ENCODE measurements around the gene ATP2C2. TPM values are rescaled to one million over a fixed set of nuclear protein-coding genes. Genes with fewer than 3 reads are reported as not detected.

Gene ATP2C2
- total RNA-seq, 1 experiment from 2014 or later, result 4.3 TPM

- TF ChIP-seq, protein P1, sequence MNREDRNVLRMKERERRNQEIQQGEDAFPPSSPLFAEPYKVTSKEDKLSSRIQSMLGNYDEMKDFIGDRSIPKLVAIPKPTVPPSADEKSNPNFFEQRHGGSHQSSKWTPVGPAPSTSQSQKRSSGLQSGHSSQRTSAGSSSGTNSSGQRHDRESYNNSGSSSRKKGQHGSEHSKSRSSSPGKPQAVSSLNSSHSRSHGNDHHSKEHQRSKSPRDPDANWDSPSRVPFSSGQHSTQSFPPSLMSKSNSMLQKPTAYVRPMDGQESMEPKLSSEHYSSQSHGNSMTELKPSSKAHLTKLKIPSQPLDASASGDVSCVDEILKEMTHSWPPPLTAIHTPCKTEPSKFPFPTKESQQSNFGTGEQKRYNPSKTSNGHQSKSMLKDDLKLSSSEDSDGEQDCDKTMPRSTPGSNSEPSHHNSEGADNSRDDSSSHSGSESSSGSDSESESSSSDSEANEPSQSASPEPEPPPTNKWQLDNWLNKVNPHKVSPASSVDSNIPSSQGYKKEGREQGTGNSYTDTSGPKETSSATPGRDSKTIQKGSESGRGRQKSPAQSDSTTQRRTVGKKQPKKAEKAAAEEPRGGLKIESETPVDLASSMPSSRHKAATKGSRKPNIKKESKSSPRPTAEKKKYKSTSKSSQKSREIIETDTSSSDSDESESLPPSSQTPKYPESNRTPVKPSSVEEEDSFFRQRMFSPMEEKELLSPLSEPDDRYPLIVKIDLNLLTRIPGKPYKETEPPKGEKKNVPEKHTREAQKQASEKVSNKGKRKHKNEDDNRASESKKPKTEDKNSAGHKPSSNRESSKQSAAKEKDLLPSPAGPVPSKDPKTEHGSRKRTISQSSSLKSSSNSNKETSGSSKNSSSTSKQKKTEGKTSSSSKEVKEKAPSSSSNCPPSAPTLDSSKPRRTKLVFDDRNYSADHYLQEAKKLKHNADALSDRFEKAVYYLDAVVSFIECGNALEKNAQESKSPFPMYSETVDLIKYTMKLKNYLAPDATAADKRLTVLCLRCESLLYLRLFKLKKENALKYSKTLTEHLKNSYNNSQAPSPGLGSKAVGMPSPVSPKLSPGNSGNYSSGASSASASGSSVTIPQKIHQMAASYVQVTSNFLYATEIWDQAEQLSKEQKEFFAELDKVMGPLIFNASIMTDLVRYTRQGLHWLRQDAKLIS (CRISPR knock-in tag; IDR thresholded peaks at IDR 0.05; ENCODE audit: borderline replicate concordance), result no peak
- TF ChIP-seq KAT7 (CRISPR knock-in tag; IDR thresholded peaks at IDR 0.05; ENCODE audit: borderline replicate concordance), result no peak
These were observed 137.2 kb downstream of the ATP2C2 start (continued) for GRCh38 chr16:84505249-84506187.

GRCh38 chr16:84507011-84507982 is 139.0 kb downstream of the ATP2C2 start:
- ChIA-PET POLR2A (no interaction called here), CTCF (interaction anchor here (0.5 to 2.4 kb wide), 35 partner anchors 8 to 608 kb away, joined by 3 to 18 read pairs (median 5); partner anchors contain the start of gene ATP2C2)
- ATAC-seq, result no peak
- DNase-seq (ENCODE audit: low spot score), result peak; percentile 9
- Mint-ChIP-seq H3K27ac (no peak overlapping the region), H3K9me3 (no peaks in the 10 kb centered on the region), H3K36me3 (no peaks in the 10 kb centered on the region), H3K4me1 (peaks cover 41% of the 10 kb centered on the region), H3K4me3 (no peak overlapping the region), H3K27me3 (ENCODE audit: low read depth) (no peaks in the 10 kb centered on the region)
- TF ChIP-seq SP1 (CRISPR knock-in tag; conservative IDR thresholded peaks at IDR 0.05), result no peak
- TF ChIP-seq, protein P2, sequence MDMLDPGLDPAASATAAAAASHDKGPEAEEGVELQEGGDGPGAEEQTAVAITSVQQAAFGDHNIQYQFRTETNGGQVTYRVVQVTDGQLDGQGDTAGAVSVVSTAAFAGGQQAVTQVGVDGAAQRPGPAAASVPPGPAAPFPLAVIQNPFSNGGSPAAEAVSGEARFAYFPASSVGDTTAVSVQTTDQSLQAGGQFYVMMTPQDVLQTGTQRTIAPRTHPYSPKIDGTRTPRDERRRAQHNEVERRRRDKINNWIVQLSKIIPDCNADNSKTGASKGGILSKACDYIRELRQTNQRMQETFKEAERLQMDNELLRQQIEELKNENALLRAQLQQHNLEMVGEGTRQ (CRISPR knock-in tag; IDR thresholded peaks at IDR 0.05), result no peak
- TF ChIP-seq, protein P3, sequence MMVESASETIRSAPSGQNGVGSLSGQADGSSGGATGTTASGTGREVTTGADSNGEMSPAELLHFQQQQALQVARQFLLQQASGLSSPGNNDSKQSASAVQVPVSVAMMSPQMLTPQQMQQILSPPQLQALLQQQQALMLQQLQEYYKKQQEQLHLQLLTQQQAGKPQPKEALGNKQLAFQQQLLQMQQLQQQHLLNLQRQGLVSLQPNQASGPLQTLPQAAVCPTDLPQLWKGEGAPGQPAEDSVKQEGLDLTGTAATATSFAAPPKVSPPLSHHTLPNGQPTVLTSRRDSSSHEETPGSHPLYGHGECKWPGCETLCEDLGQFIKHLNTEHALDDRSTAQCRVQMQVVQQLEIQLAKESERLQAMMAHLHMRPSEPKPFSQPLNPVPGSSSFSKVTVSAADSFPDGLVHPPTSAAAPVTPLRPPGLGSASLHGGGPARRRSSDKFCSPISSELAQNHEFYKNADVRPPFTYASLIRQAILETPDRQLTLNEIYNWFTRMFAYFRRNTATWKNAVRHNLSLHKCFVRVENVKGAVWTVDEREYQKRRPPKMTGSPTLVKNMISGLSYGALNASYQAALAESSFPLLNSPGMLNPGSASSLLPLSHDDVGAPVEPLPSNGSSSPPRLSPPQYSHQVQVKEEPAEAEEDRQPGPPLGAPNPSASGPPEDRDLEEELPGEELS (CRISPR knock-in tag; IDR thresholded peaks at IDR 0.05), result no peak
- TF ChIP-seq NFE2L1 (CRISPR knock-in tag; IDR thresholded peaks at IDR 0.05), result no peak
- no peak for TF ChIP-seq ZNF416 (CRISPR knock-in tag; IDR thresholded peaks at IDR 0.05)
- no peak for TF ChIP-seq GTF2I (CRISPR knock-in tag; conservative IDR thresholded peaks at IDR 0.05)
- TF ChIP-seq NR1H2 (CRISPR knock-in tag; IDR thresholded peaks at IDR 0.05), result no peak
- TF ChIP-seq RORB (CRISPR knock-in tag; IDR thresholded peaks at IDR 0.05), result no peak
- no peak for TF ChIP-seq GABPB1 (CRISPR knock-in tag; IDR thresholded peaks at IDR 0.05)
- TF ChIP-seq MYBL2 (CRISPR knock-in tag; IDR thresholded peaks at IDR 0.05), result no peak
- TF ChIP-seq ZNF263 (CRISPR knock-in tag; IDR thresholded peaks at IDR 0.05; ENCODE audit: low read depth), result no peak

GRCh38 chr16:84508502-84508901 is 140.2 kb downstream of the ATP2C2 start:
- no peak for ATAC-seq
- no peaks in the 10 kb centered on the region for H3K27me3 Mint-ChIP-seq (ENCODE audit: low read depth)
- no peak overlapping the region for H3K4me3 Mint-ChIP-seq
- H3K27ac Mint-ChIP-seq, result no peak overlapping the region; the same call in 1 of the 2 replicates
- ChIA-PET CTCF (interaction anchor here (1.6 to 4.0 kb wide), 2 partner anchors 111 to 113 kb away, joined by 3 to 44 read pairs; no protein-coding TSS in a partner anchor), POLR2A (interaction anchor here (0.7 kb wide), 1 partner anchor 57 kb away, joined by 10 read pairs; no protein-coding TSS in a partner anchor)
- no peaks in the 10 kb centered on the region for H3K9me3 Mint-ChIP-seq
- H3K4me1 Mint-ChIP-seq, result peaks cover 41% of the 10 kb centered on the region
- H3K36me3 Mint-ChIP-seq, result no peaks in the 10 kb centered on the region
- DNase-seq (ENCODE audit: low spot score), result no peak
- TF ChIP-seq CDX4 (CRISPR knock-in tag; IDR thresholded peaks at IDR 0.05; ENCODE audit: borderline replicate concordance) (no peak), SOX15 (CRISPR knock-in tag; IDR thresholded peaks at IDR 0.05) (no peak), RORB (CRISPR knock-in tag; IDR thresholded peaks at IDR 0.05) (no peak), E2F1 (CRISPR knock-in tag; IDR thresholded peaks at IDR 0.05) (no peak), ATF6 (CRISPR knock-in tag; IDR thresholded peaks at IDR 0.05) (no peak)
- TF ChIP-seq, protein P4, sequence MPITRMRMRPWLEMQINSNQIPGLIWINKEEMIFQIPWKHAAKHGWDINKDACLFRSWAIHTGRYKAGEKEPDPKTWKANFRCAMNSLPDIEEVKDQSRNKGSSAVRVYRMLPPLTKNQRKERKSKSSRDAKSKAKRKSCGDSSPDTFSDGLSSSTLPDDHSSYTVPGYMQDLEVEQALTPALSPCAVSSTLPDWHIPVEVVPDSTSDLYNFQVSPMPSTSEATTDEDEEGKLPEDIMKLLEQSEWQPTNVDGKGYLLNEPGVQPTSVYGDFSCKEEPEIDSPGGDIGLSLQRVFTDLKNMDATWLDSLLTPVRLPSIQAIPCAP (CRISPR knock-in tag; IDR thresholded peaks at IDR 0.05), result no peak

All from WTC11 (cell line).